ENCODE results near the gene UNC119. TPM values are rescaled to one million over a fixed set of nuclear protein-coding genes. Genes with fewer than 3 reads are reported as not detected.

Gene UNC119
- total RNA-seq, 1 donor from 2014 or later: 22.0 TPM

- no peak for DNase-seq (ENCODE audit: low read depth, low spot score)
Measured at GRCh38 chr17:28544402-28545140, 7.9 kb downstream of the UNC119 start.

- DNase-seq (ENCODE audit: low read depth, low spot score): no peak
Measured at GRCh38 chr17:28541439-28541838, 11.0 kb downstream of the UNC119 start.

GRCh38 chr17:28540231-28540630 is 12.2 kb downstream of the UNC119 start:
- no peak for DNase-seq (ENCODE audit: low read depth, low spot score)

GRCh38 chr17:28538296-28538895 is 14.0 kb downstream of the UNC119 start:
- no peak for DNase-seq (ENCODE audit: low read depth, low spot score)

GRCh38 chr17:28537219-28537610 is 15.2 kb downstream of the UNC119 start:
- DNase-seq (ENCODE audit: low read depth, low spot score): no peak

- DNase-seq (ENCODE audit: low read depth, low spot score): no peak
Measured at GRCh38 chr17:28536532-28537218, 15.7 kb downstream of the UNC119 start.

GRCh38 chr17:28534740-28535375 is 17.6 kb downstream of the UNC119 start:
- no peak for DNase-seq (ENCODE audit: low read depth, low spot score)

- DNase-seq (ENCODE audit: low read depth, low spot score): no peak
Measured at GRCh38 chr17:28533091-28533807, 19.2 kb downstream of the UNC119 start.

- no peak for DNase-seq (ENCODE audit: low read depth, low spot score)
Measured at GRCh38 chr17:28532050-28532960, 20.1 kb downstream of the UNC119 start.

- no peak for DNase-seq (ENCODE audit: low read depth, low spot score)
Measured at GRCh38 chr17:28530926-28531325, 21.5 kb downstream of the UNC119 start.

GRCh38 chr17:28530250-28530649 is 22.2 kb downstream of the UNC119 start:
- no peak for DNase-seq (ENCODE audit: low read depth, low spot score)

- DNase-seq (ENCODE audit: low read depth, low spot score): no peak
Measured at GRCh38 chr17:28529013-28529400, 23.4 kb downstream of the UNC119 start.

- no peak for DNase-seq (ENCODE audit: low read depth, low spot score)
Measured at GRCh38 chr17:28528327-28529012, 24.0 kb downstream of the UNC119 start.

- DNase-seq (ENCODE audit: low read depth, low spot score): no peak
Measured at GRCh38 chr17:28527859-28528258, 24.6 kb downstream of the UNC119 start.

- DNase-seq (ENCODE audit: low read depth, low spot score): no peak
Measured at GRCh38 chr17:28527181-28527681, 25.2 kb downstream of the UNC119 start.

- DNase-seq (ENCODE audit: low read depth, low spot score): no peak
Measured at GRCh38 chr17:28526381-28526780, 26.0 kb downstream of the UNC119 start.

- DNase-seq (ENCODE audit: low read depth, low spot score): no peak
Measured at GRCh38 chr17:28524476-28525424, 27.7 kb downstream of the UNC119 start.

GRCh38 chr17:28523876-28524275 is 28.5 kb downstream of the UNC119 start:
- DNase-seq (ENCODE audit: low read depth, low spot score): no peak

All from pulmonary artery endothelial cell (primary cell).